ENCODE results near the gene ITSN1.

GRCh38 chr21:33642896-33643657 is 776 bp downstream of the ITSN1 start:
- TF ChIP-seq CTCF (IDR thresholded peaks at IDR 0.05) (no peak), POLR2A (IDR thresholded peaks at IDR 0.05) (no peak)
